Measurements from ENCODE around the gene PPM1B.
"Not testable (repeated sequence)": the region's sequence is repeated elsewhere in the genome, so short reads cannot be mapped to it uniquely, and the experiment has no call there.

PPM1B gene

GRCh38 chr2:44254023-44254422 is 85.3 kb downstream of the PPM1B start:
- DNase-seq (ENCODE audit: low spot score), result no peak

GRCh38 chr2:44255704-44256103 is 87.0 kb downstream of the PPM1B start:
- DNase-seq (ENCODE audit: low spot score), result not testable (repeated sequence)

- not testable (repeated sequence) for DNase-seq (ENCODE audit: low spot score)
Measured at GRCh38 chr2:44257802-44258201, 89.1 kb downstream of the PPM1B start.

- no peak for DNase-seq (ENCODE audit: low spot score)
Measured at GRCh38 chr2:44267269-44267795, 98.7 kb downstream of the PPM1B start.

GRCh38 chr2:44267796-44268648 is 99.3 kb downstream of the PPM1B start:
- no peak for DNase-seq (ENCODE audit: low spot score)

- no peak for DNase-seq (ENCODE audit: low spot score)
Measured at GRCh38 chr2:44269831-44270230, 101.2 kb downstream of the PPM1B start.

GRCh38 chr2:44271296-44271695 is 102.6 kb downstream of the PPM1B start:
- no peak for DNase-seq (ENCODE audit: low spot score)

- no peak for DNase-seq (ENCODE audit: low spot score)
Measured at GRCh38 chr2:44273076-44273475, 104.4 kb downstream of the PPM1B start.

GRCh38 chr2:44273596-44273995 is 104.9 kb downstream of the PPM1B start:
- no peak for DNase-seq (ENCODE audit: low spot score)

- DNase-seq (ENCODE audit: low spot score), result no peak
Measured at GRCh38 chr2:44275927-44276303, 107.2 kb downstream of the PPM1B start.

GRCh38 chr2:44277541-44277940 is 108.9 kb downstream of the PPM1B start:
- no peak for DNase-seq (ENCODE audit: low spot score)

- DNase-seq (ENCODE audit: low spot score), result no peak
Measured at GRCh38 chr2:44280869-44281268, 112.2 kb downstream of the PPM1B start.
